Endothelial cell of umbilical vein (primary cell): ENCODE measurements around the gene ZNF814. TPM values are rescaled to one million over a fixed set of nuclear protein-coding genes. Genes with fewer than 3 reads are reported as not detected.

Source experiments
- BruUV-seq: library from RNA; stranded (reverse); fragments of 400-500 nt; replicated peaks from 2 replicates; lab custom pipeline; 2021; lab: Mats Ljungman, UMichigan
- CTCF ChIA-PET: fragments of 300-600, 350-600 bp; sonication (Branson Sonifier 250); formaldehyde crosslinking; loops from one replicate; lab custom pipeline; 2021; ENCODE audit warnings: antibody characterized with exemption, inconsistent platforms; lab: Charles Lee
- POLR2A ChIA-PET: fragments of 300-600, 350-600 bp; sonication (Branson Sonifier 250); formaldehyde crosslinking; loops from one replicate; lab custom pipeline; 2021; ENCODE audit warnings: antibody characterized with exemption, inconsistent platforms; lab: Charles Lee
- DNase-seq: peaks from one replicate; pipeline ENCODE4 v3.0.0-alpha.2; 2011; ENCODE audit warnings: low read depth, low spot score
- FAIRE-seq: peaks from 2 replicates; lab custom pipeline; 2011; peaks lifted over from hg19 to GRCh38; lab: Jason Lieb, UNC
- H2AFZ ChIP-seq: 2 replicates; pipeline ENCODE4 v1.6.0; 2012; ENCODE audit warnings: low read depth, low read length, control low read depth, inconsistent platforms
- H3K27ac ChIP-seq: 2 replicates; pipeline ENCODE4 v1.5.1; 2011; ENCODE audit warnings: low read depth, mild to moderate bottlenecking, control low read depth, low read length, moderate library complexity; ENCODE audit not compliant: insufficient read depth
- H3K27me3 ChIP-seq, 2 experiments: 2 replicates each; pipeline versions ENCODE4 v1.6.0 to v1.6.1; 2011; ENCODE audit warnings: low read length in 2 of 2, mixed read lengths in 1 of 2; ENCODE audit not compliant: control insufficient read depth in 2 of 2, insufficient read depth in 2 of 2
- H3K36me3 ChIP-seq, 2 experiments: 2 replicates in 1 of 2; 3 replicates in 1 of 2; pipeline ENCODE4 v1.5.1; 2011; ENCODE audit warnings: low read length in 2 of 2, mild to moderate bottlenecking in 1 of 2, moderate library complexity in 1 of 2; ENCODE audit not compliant: control insufficient read depth in 2 of 2, insufficient read depth in 2 of 2; ENCODE audit errors: extremely low read depth in 1 of 2
- H3K4me1 ChIP-seq: 3 replicates; pipeline ENCODE4 v1.5.1; 2011; ENCODE audit warnings: mild to moderate bottlenecking, low read length; ENCODE audit not compliant: control insufficient read depth, insufficient read depth; ENCODE audit errors: extremely low read depth
- H3K4me2 ChIP-seq: 2 replicates; pipeline ENCODE4 v1.6.1; 2011; ENCODE audit warnings: low read length, control low read depth, mixed read lengths; ENCODE audit not compliant: insufficient read depth
- H3K4me3 ChIP-seq, 3 experiments: fragments of 200-600 bp in 1 of 3; sonication (generic), shearing (Covaris generic) in 1 of 3; replicated peaks in 1 of 3; 2 replicates each; pipeline ENCODE4 v1.5.1; 2011 to 2016; ENCODE audit warnings: control low read depth in 3 of 3, low read length in 3 of 3, mild to moderate bottlenecking in 2 of 3, inconsistent platforms in 1 of 3, low read depth in 1 of 3, moderate library complexity in 1 of 3; ENCODE audit not compliant: insufficient read depth in 1 of 3
- H3K79me2 ChIP-seq: 2 replicates; pipeline ENCODE4 v1.6.0; 2012; ENCODE audit warnings: low read length, inconsistent platforms; ENCODE audit not compliant: control insufficient read depth, insufficient read depth
- H3K9ac ChIP-seq: replicated peaks from 2 replicates; pipeline ENCODE3; 2011; ENCODE audit warnings: low read length, control low read depth; ENCODE audit not compliant: insufficient read depth; ENCODE audit errors: extremely low read depth
- H3K9me1 ChIP-seq: replicated peaks from 3 replicates; pipeline ENCODE4 v1.6.0; 2011; ENCODE audit warnings: mild to moderate bottlenecking, low read length; ENCODE audit not compliant: control insufficient read depth, insufficient read depth; ENCODE audit errors: extremely low read depth
- H3K9me3 ChIP-seq: replicated peaks from 2 replicates; pipeline ENCODE4 v1.5.1; 2012; ENCODE audit warnings: low read length, inconsistent platforms; ENCODE audit not compliant: control insufficient read depth, insufficient read depth
- H4K20me1 ChIP-seq: replicated peaks from 2 replicates; pipeline ENCODE3; 2011; ENCODE audit warnings: mild to moderate bottlenecking, low read length; ENCODE audit not compliant: control insufficient read depth, insufficient read depth; ENCODE audit errors: extremely low read depth
- CTCF ChIP-seq, 2 donors: IDR thresholded peaks; 1 replicate in 1 of 2; 2 replicates in 1 of 2; pipeline ENCODE4 v1.5.1; 2011; ENCODE audit warnings: low read length in 2 of 2, mild to moderate bottlenecking in 2 of 2, moderate library complexity in 2 of 2, control low read depth in 1 of 2, inconsistent platforms in 1 of 2, low read depth in 1 of 2; ENCODE audit not compliant: insufficient read depth in 1 of 2; ENCODE audit errors: extremely low read depth in 1 of 2
- EZH2 ChIP-seq: IDR thresholded peaks from 2 replicates; pipeline ENCODE4 v1.6.1; 2012; ENCODE audit warnings: borderline replicate concordance, low read depth, mild to moderate bottlenecking, moderate library complexity, low read length, inconsistent platforms; ENCODE audit not compliant: severe bottlenecking
- FOS ChIP-seq: IDR thresholded peaks from 2 replicates; pipeline ENCODE4 v1.6.1; 2011; ENCODE audit warnings: mild to moderate bottlenecking, low read length, moderate library complexity, borderline replicate concordance; ENCODE audit not compliant: insufficient read depth
- GATA2 ChIP-seq: IDR thresholded peaks from 2 replicates; pipeline ENCODE4 v1.7.0; 2011; ENCODE audit warnings: low read depth, mild to moderate bottlenecking, moderate library complexity, mixed read lengths, low read length; ENCODE audit not compliant: insufficient read length, insufficient read depth
- JUN ChIP-seq: IDR thresholded peaks from 2 replicates; pipeline ENCODE4 v1.6.1; 2011; ENCODE audit warnings: borderline replicate concordance, low read depth; ENCODE audit not compliant: insufficient read length, insufficient read depth
- MAX ChIP-seq: IDR thresholded peaks from 2 replicates; pipeline ENCODE4 v1.6.1; 2011; ENCODE audit not compliant: insufficient read depth, insufficient read length
- MYC ChIP-seq: IDR thresholded peaks from one replicate; pipeline ENCODE4 v1.6.1; 2011; ENCODE audit warnings: mild to moderate bottlenecking, low read depth, low read length
- POLR2A ChIP-seq: IDR thresholded peaks from 2 replicates; pipeline ENCODE4 v1.6.1; 2012; ENCODE audit warnings: low read depth, mild to moderate bottlenecking, control low read depth, low read length
- POLR2AphosphoS5 ChIP-seq: IDR thresholded peaks from 2 replicates; pipeline ENCODE4 v1.6.1; 2012; ENCODE audit warnings: low read depth, mild to moderate bottlenecking, control low read depth, low read length, moderate library complexity; ENCODE audit not compliant: insufficient read depth
- dilution Hi-C: fragments of 300-500 bp; cut with MboI; formaldehyde crosslinking; loops from one replicate; pipeline ENCODE4 v1.15.0; 2019; ENCODE audit warnings: low sequenced_read_pairs; ENCODE audit not compliant: extremely low pct_ligation_motif_present
- intact Hi-C: fragments of 100-400 bp; cut with micrococcal nuclease; formaldehyde crosslinking; loops from one replicate; pipeline ENCODE4 v1.10.0; 2022
- polyA plus RNA-seq, 4 experiments: library from polyadenylated mRNA; depleted of rRNA in 3 of 4; stranded (reverse) in 3 of 4; unstranded in 1 of 4; fragments of >200 nt; gene quantifications; 2 replicates each; pipeline versions ENCODE4 v1.2.1 to v1.2.3, GENCODE V29; 2011 to 2012; ENCODE audit warnings: missing spikeins in 1 of 4
- total RNA-seq: library from RNA; stranded (reverse); gene quantifications from 2 replicates; pipeline ENCODE4 v1.2.3, GENCODE V29; 2021

The ZNF814 gene
- total and polyA plus RNA-seq, 2 donors (not counting 3 experiments of a cell fraction or from before 2014, with no cell fraction given): 5.7 to 7.9 TPM

- H4K20me1 ChIP-seq: no peaks in the 10 kb centered on the region
- no peak overlapping the region for H3K4me3 ChIP-seq
- intact Hi-C loops: no loop called here
- H3K4me1 ChIP-seq: peaks cover 26% of the 10 kb centered on the region
- CTCF ChIA-PET: no interaction called here
- BruUV-seq: no TSS peak
- peaks cover 6 to 10% of the 10 kb centered on the region in 2 experiments for H3K36me3 ChIP-seq
- H3K79me2 ChIP-seq: no peaks in the 10 kb centered on the region
- no peaks in the 10 kb centered on the region for H3K27me3 ChIP-seq
- dilution Hi-C loops: no loop called here
- no peak for TF ChIP-seq EZH2
- H3K4me2 ChIP-seq: no peak overlapping the region
- no peak overlapping the region for H2AFZ ChIP-seq
- no peak overlapping the region for H3K9ac ChIP-seq
- H3K27ac ChIP-seq: no peak overlapping the region
- FAIRE-seq: no peak
- H3K9me3 ChIP-seq: no peaks in the 10 kb centered on the region
- no peaks in the 10 kb centered on the region for H3K9me1 ChIP-seq
- DNase-seq: no peak
- POLR2A ChIA-PET: no interaction called here
These were observed 81.3 kb downstream of the ZNF814 start for GRCh38 chr19:57807541-57807940.

GRCh38 chr19:57803594-57804325 lies 85.1 kb downstream of the ZNF814 start:
- Histone ChIP-seq H4K20me1 (no peaks in the 10 kb centered on the region), H3K9ac (peak overlapping the region; percentile 56), H3K9me3 (no peaks in the 10 kb centered on the region), H3K27ac (peak overlapping the region; percentile 69), H3K4me3 (peak overlapping the region; percentile 41 to 78 (median 47)), H3K79me2 (no peaks in the 10 kb centered on the region), H2AFZ (peak overlapping the region; percentile 63), H3K9me1 (no peaks in the 10 kb centered on the region), H3K36me3 (peaks cover 6 to 7% of the 10 kb centered on the region in 2 experiments), H3K4me2 (peak overlapping the region; percentile 74), H3K4me1 (peaks cover 26% of the 10 kb centered on the region), H3K27me3 (no peaks in the 10 kb centered on the region)
- TF ChIP-seq FOS: no peak
- no peak for TF ChIP-seq GATA2
- no peak for TF ChIP-seq EZH2
- no peak for TF ChIP-seq MAX
- TF ChIP-seq POLR2A: no peak
- no peak for TF ChIP-seq MYC
- no peak for TF ChIP-seq POLR2AphosphoS5
- no peak for TF ChIP-seq CTCF (IDR thresholded peaks at IDR 0.05; ENCODE audit: extremely low read depth in 1 of 2, insufficient read depth in 1 of 2, low read depth in 1 of 2, low read length in 2 of 2)
- no peak for TF ChIP-seq JUN
- dilution Hi-C loops: no loop called here
- intact Hi-C loops: loop anchor here (1.0 kb wide), 2 partner anchors 11 to 34 kb away; partner anchors contain the start of genes ZNF552 and ZNF586
- FAIRE-seq (peak; percentile 55), DNase-seq (peak; percentile 71)
- CTCF ChIA-PET: interaction anchor here (0.8 to 3.1 kb wide), 3 partner anchors 11 to 27 kb away, joined by 3 to 8 read pairs (median 3); partner anchors contain the start of gene ZNF552
- BruUV-seq: TSS peak; percentile 10
- POLR2A ChIA-PET: interaction anchor here (1.4 kb wide), 1 partner anchor 11 kb away, joined by 5 read pairs; the partner anchor contains the start of gene ZNF552
